HL-60 (cell line): Measurements from ENCODE around the gene SLC12A3.

Source experiments
- GABPA ChIP-seq: IDR thresholded peaks from 2 replicates; pipeline ENCODE4 v1.6.1; 2012; ENCODE audit warnings: low read depth
- TF ChIP-seq, protein P1 (sequence below): IDR thresholded peaks from one replicate; pipeline ENCODE4 v1.5.1; 2011; ENCODE audit warnings: low read length, control low read depth, inconsistent platforms; ENCODE audit not compliant: insufficient read depth

DNA sequence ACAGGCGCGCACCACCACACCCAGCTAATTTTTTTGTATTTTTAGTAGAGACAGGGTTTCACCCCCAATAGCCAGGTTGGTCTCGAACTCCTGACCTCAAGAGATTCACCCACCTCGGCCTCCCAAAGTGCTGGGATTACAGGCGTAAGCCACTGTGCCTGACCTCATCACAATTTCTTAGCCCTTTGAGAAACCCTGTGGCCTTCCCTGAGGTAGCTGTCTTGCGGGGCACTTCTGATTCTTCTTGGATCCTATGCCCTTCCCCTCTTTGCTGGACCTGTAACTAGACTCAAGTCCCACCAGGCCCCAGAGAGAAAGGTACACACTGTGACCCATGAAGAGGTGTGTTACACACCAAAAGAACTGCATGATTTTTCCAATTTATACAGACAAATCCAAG, 83.2 kb downstream of the SLC12A3 start:
- TF ChIP-seq, protein P1, sequence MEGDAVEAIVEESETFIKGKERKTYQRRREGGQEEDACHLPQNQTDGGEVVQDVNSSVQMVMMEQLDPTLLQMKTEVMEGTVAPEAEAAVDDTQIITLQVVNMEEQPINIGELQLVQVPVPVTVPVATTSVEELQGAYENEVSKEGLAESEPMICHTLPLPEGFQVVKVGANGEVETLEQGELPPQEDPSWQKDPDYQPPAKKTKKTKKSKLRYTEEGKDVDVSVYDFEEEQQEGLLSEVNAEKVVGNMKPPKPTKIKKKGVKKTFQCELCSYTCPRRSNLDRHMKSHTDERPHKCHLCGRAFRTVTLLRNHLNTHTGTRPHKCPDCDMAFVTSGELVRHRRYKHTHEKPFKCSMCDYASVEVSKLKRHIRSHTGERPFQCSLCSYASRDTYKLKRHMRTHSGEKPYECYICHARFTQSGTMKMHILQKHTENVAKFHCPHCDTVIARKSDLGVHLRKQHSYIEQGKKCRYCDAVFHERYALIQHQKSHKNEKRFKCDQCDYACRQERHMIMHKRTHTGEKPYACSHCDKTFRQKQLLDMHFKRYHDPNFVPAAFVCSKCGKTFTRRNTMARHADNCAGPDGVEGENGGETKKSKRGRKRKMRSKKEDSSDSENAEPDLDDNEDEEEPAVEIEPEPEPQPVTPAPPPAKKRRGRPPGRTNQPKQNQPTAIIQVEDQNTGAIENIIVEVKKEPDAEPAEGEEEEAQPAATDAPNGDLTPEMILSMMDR: no peak
- TF ChIP-seq GABPA: no peak
